Measurements from ENCODE around the gene BCL2L2.
"Not testable (repeated sequence)": the region's sequence is repeated elsewhere in the genome, so short reads cannot be mapped to it uniquely, and the experiment has no call there.

The BCL2L2 gene

GRCh38 chr14:23324993-23325392 is 18.4 kb downstream of the BCL2L2 start:
- TF ChIP-seq ZNF274 (IDR thresholded peaks at IDR 0.05; ENCODE audit: low read depth, low read length): no peak

DNA sequence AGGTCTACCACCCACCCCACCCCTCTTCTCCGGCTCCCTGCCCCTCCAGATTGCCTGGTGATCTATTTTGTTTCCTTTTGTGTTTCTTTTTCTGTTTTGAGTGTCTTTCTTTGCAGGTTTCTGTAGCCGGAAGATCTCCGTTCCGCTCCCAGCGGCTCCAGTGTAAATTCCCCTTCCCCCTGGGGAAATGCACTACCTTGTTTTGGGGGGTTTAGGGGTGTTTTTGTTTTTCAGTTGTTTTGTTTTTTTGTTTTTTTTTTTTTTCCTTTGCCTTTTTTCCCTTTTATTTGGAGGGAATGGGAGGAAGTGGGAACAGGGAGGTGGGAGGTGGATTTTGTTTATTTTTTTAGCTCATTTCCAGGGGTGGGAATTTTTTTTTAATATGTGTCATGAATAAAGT is 19.1 kb downstream of the BCL2L2 start:
- H3K4me3 ChIP-seq (ENCODE audit: low read length): not testable (repeated sequence)

More at GRCh38 chr14:23324993-23325392, 18.4 kb downstream of the BCL2L2 start:
- H3K4me3 ChIP-seq (ENCODE audit: low read length): no peak overlapping the region

DNA sequence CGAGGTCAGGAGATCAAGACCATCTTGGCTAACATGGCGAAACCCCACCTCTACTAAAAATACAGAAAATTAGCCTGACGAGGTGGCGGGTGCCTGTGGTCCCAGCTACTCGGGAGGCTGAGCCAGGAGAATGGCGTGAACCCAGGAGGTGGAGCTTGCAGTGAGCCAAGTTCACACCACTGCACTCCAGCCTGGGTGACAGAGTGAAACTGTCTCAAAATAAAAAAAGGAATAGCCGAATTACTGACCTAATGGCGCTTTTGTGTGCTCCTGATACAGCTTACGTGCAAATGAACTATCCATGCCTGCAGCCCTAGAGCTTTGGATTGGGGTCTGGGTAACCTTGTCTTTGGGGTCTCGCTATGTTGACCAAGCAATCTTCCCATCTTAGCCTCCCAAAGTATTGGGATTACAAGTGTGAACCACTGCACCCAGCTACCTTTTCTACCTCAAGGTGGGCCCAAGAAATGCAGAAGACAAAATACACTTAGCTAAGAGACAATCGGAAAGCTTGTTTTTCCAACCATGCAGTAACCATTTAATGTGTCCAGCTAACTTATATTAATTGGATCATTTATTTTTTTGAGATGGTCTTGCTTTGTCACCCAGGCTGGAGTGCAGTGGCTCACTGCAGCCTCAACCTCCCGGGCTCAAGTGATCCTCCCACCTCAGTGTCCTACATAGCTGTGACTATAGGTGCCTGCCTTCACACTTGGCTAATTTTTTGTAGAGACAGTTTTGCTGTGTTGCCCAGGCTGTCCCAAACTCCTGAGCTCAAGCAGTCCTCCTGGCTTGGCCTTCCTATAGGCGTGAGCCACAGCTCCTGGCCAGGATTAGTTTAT is 20.1 kb downstream of the BCL2L2 start:
- H3K4me3 ChIP-seq (ENCODE audit: low read length): no peak overlapping the region
- no peak for TF ChIP-seq ZNF274 (IDR thresholded peaks at IDR 0.05; ENCODE audit: low read depth, low read length)

DNA sequence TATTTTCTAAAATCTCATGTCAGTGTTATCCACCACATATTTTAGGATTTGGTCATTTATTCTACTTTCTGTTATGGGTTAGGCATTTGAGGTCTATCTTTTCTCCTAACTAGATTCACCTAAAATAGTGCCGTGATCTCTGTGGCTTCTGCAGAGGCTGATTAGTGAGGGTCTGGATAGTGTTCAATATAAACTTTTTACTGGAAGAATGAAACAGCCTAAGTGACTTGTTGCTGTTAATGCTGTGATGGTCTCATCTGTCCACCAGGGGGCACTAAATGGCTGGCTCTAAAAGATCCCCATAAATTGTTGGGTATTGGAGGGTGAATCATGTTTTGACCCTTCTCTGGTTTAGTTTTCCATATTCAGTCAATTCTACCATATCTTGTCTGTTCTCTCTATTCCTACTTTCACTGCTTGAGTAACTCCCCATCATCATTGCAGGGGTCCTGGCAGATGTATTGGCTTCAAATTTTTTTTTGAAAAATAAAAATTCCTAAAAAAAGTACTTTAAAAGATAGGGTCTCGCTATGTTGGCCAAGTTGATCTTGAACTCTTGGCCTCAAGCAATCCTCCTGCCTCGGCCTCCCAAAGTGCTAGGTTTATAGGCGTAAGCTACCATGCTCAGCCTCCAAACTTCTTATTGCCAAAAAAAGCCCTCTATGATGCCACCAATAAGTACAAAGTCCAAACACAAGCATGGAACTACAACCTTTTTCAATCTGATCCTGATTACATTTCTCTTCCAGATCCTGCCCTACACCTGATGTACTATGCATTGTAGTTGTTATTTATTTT is 21.5 kb downstream of the BCL2L2 start:
- H3K4me3 ChIP-seq (ENCODE audit: low read length): no peak overlapping the region
- no peak for TF ChIP-seq ZNF274 (IDR thresholded peaks at IDR 0.05; ENCODE audit: low read depth, low read length)

DNA sequence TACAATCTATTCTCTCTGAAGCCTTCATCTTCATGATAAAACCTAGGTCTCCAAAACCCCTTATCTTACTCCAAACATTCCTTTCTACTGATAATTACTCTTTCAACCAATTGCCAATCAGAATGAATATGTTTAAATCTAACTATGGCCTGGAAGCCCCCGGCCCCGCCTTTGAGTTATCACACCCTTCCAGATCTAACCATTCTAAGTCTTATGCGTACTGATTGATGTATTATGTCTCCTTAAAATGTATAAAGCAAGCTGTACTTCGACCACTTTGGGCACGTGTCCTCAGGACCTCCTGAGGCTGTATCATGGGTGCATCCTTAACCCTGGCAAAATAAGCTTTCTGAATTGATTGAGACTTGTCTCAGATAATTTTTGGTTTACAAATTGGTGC is 29.0 kb downstream of the BCL2L2 start:
- no peak for TF ChIP-seq ZNF274 (IDR thresholded peaks at IDR 0.05; ENCODE audit: low read depth, low read length)
- H3K4me3 ChIP-seq (ENCODE audit: low read length): no peak overlapping the region

DNA sequence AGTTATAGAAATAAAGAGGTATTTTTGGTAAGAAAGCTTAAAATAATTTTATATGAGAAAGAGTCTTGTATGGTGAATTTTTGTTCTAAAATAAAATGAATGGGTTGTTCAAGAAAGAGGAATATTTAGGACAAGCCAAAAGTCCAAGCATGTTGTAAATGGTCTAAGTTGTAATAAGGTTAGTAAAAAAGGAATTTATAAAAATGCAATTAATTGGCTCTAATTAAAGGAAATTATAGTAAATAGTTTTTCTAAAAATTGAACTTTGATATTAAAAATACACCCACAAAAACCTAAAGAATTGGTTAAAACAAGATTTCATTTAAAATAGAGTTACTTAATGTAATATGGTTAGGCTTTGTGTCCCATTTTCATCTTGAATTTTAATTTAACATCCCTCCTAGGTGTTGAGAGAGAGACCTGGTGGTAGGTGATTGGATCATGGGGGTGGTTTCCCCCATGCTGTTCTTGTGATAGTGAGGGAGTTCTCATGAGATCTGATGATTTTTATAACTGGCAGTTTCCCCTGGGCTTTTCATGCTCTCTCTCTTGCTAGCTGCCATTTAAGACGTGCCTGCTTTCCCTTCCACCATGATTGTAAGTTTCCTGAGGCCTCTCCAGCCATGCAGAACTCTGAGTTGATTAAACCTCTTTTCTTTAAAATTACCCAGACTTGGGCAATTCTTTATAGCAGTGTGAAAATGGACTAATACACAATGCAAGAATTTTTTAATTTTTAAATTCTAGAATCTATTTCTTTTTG is 33.1 kb downstream of the BCL2L2 start:
- no peak for TF ChIP-seq ZNF274 (IDR thresholded peaks at IDR 0.05; ENCODE audit: low read depth, low read length)
- no peak overlapping the region for H3K4me3 ChIP-seq (ENCODE audit: low read length)

DNA sequence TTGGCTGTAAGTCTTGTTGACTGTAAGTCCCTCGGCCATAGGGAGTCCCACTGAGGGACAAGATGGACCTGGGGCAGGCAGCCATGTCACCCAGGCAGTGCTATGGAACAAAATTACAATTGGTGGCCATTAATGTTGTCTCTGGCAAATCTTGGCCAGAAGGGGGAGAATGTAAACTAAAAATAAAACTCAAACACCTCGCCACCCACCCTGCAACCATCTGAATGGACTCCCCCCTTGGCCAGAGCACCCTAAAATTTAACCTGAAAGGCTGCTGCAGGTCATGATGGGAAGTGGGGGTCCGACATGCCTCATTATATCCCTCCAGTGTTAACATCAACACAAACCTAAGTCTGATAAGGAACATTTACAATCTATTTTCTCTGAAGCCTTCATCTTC is 37.8 kb downstream of the BCL2L2 start:
- no peak for TF ChIP-seq ZNF274 (IDR thresholded peaks at IDR 0.05; ENCODE audit: low read depth, low read length)
- H3K4me3 ChIP-seq (ENCODE audit: low read length): no peak overlapping the region

- no peak for TF ChIP-seq ZNF274 (IDR thresholded peaks at IDR 0.05; ENCODE audit: low read depth, low read length)
- H3K4me3 ChIP-seq (ENCODE audit: low read length): no peak overlapping the region
Observed at GRCh38 chr14:23345987-23346692, 39.5 kb downstream of the BCL2L2 start.

DNA sequence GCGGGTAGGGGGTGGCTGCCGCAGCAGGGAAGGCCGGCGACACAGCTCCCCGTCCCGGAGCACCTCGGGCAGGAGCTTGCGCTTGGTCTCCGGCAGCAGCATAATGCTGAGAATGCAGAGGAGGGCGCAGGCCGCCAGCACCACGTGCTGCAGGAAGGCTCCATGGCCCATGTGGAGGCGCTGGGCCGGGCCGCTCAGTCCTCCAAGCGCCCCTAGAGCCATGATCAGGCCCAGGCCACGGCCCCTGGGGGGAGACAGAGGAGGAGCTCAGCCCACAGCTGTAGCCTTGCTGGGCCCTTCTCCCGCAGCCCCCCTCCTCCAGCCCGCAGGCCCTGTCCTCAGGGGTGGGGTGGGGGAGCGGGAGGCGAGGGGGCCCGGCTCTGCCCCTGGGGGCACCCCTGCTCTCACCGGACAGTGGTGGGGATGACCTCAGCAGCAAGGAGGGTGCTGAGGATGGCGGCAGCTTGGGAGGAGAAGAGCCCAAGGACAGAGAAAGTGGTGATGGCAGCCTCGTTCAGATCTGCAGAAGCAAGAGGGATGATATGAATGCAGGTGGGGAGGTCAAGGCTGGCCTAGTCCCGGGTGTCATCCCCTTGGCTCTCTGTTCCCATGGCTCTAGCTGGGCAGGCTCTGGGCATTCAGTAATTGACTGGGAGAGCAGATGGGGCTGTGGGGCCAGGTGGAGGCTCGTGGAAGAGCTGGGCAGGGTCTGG is 40.2 kb downstream of the BCL2L2 start:
- TF ChIP-seq ZNF274 (IDR thresholded peaks at IDR 0.05; ENCODE audit: low read depth, low read length): no peak
- H3K4me3 ChIP-seq (ENCODE audit: low read length): no peak overlapping the region

DNA sequence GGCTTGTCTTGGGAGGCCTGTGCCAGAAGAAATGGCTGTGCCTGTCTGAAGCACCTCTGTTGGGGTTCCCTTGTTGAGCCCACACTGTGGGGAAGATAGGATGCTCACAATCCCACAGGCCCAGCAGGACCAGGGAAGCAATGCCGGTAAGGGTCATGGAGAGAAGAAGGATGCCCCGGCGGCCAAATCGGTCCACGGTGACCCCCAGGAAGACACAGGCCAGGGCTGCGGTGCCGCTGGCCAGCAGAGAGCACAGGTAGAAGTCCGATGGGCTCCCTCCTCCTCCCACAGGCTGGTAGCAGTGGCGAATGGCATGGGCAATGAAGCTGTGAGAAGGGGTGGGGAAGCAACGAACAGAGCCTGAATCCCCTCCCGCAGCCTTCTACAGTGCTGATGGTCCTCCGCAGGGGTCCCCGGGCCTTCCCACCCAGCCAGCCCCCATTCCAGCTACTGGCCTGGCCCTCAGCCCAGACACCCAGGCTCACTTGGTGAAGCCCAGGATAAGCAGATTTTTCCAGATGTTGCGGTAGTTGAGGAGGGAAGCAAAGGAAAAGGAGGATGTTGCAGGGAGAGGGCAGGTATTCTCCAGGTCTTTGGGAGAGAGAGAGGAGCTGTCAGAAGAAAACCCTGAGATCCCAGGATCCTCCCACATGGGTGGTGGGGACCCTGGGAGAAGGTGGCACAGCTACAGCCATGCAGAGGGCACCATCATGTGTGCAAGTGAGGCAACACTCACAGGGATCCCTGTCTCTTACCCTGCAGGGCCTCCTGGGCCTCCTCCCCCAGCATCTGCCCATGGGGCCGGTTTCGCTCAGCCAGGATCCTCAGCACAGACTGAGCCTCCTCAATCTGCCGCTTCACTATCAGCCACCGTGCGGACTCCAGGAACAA is 41.0 kb downstream of the BCL2L2 start:
- no peak for TF ChIP-seq ZNF274 (IDR thresholded peaks at IDR 0.05; ENCODE audit: low read depth, low read length)
- no peak overlapping the region for H3K4me3 ChIP-seq (ENCODE audit: low read length)

- no peak for TF ChIP-seq ZNF274 (IDR thresholded peaks at IDR 0.05; ENCODE audit: low read depth, low read length)
- no peak overlapping the region for H3K4me3 ChIP-seq (ENCODE audit: low read length)
Observed at GRCh38 chr14:23348297-23348655, 41.6 kb downstream of the BCL2L2 start.

- no peak for TF ChIP-seq ZNF274 (IDR thresholded peaks at IDR 0.05; ENCODE audit: low read depth, low read length)
- no peak overlapping the region for H3K4me3 ChIP-seq (ENCODE audit: low read length)
Observed at GRCh38 chr14:23349156-23349845, 42.7 kb downstream of the BCL2L2 start.
